HepG2 (cell line): ENCODE results near the gene TYW1. TPM values are rescaled to one million over a fixed set of nuclear protein-coding genes. Genes with fewer than 3 reads are reported as not detected.

Experiments used
- ATAC-seq: fragments of 200-7000 bp; cut with Tn5 transposase; 3 replicates; pipeline ENCODE4 v1.9.1; 2020; ENCODE audit warnings: mild to moderate bottlenecking, moderate library complexity
- BruUV-seq: library from RNA; stranded (reverse); fragments of 400-500 nt; replicated peaks from 2 replicates; lab custom pipeline; 2021; lab: Mats Ljungman, UMichigan
- CTCF ChIA-PET: fragments of 300-600 bp; formaldehyde crosslinking; extraction: SDS; loops from one replicate; lab custom pipeline; 2021; ENCODE audit warnings: low total read pairs, inconsistent platforms, low intra/inter-chr PET ratio; lab: Yijun Ruan, JAX
- POLR2A ChIA-PET: fragments of 350-600 bp; sonication (Branson Sonifier 250); formaldehyde crosslinking; loops from one replicate; lab custom pipeline; 2020; ENCODE audit warnings: antibody characterized with exemption, inconsistent platforms; lab: Yijun Ruan, JAX
- DNase-seq: peaks from one replicate; pipeline ENCODE4 v3.0.0-alpha.2; 2015; ENCODE audit warnings: low spot score
- FAIRE-seq: peaks from 3 replicates; lab custom pipeline; 2011; peaks lifted over from hg19 to GRCh38; lab: Jason Lieb, UNC
- H2AFZ ChIP-seq: one replicate; pipeline ENCODE4 v1.6.1; 2011; ENCODE audit warnings: low read length, inconsistent platforms
- H3K27ac ChIP-seq: fragments of 300-600 bp; 3 replicates; pipeline ENCODE4 v1.8.0; 2011; ENCODE audit warnings: mixed run types, mild to moderate bottlenecking, mixed read lengths, low read length, inconsistent platforms; ENCODE audit not compliant: insufficient read depth; ENCODE audit errors: extremely low read length
- H3K27me3 ChIP-seq, 2 experiments: fragments of 200-600 bp in 1 of 2; 2 replicates in 1 of 2; 3 replicates in 1 of 2; pipeline versions ENCODE4 v1.6.0 to v1.8.0; 2011; ENCODE audit warnings: low read length in 2 of 2, mild to moderate bottlenecking in 2 of 2, moderate library complexity in 2 of 2, inconsistent platforms in 1 of 2; ENCODE audit not compliant: insufficient read depth in 2 of 2, control insufficient read depth in 1 of 2
- H3K36me3 ChIP-seq, 2 experiments: fragments of 200-600 bp in 1 of 2; replicated peaks in 1 of 2; 2 replicates in 1 of 2; 3 replicates in 1 of 2; pipeline versions ENCODE4 v1.5.1 to v1.8.0; 2011; ENCODE audit warnings: low read length in 2 of 2, inconsistent platforms in 1 of 2; ENCODE audit not compliant: insufficient read depth in 2 of 2, control insufficient read depth in 1 of 2
- H3K4me1 ChIP-seq: 2 replicates; pipeline ENCODE4 v1.5.1; 2012; ENCODE audit warnings: low read length, inconsistent platforms; ENCODE audit not compliant: insufficient read depth
- H3K4me2 ChIP-seq: 2 replicates; pipeline ENCODE4 v1.6.0; 2011; ENCODE audit warnings: low read depth, low read length, inconsistent platforms
- H3K4me3 ChIP-seq, 3 experiments: fragments of 200-600 bp in 1 of 3; sonication (generic), shearing (Covaris generic) in 1 of 3; replicated peaks in 1 of 3; 2 replicates each; pipeline ENCODE4 v1.5.1; 2011 to 2016; ENCODE audit warnings: low read length in 3 of 3, inconsistent platforms in 2 of 3, low read depth in 2 of 3, mild to moderate bottlenecking in 2 of 3, control low read depth in 1 of 3, mixed read lengths in 1 of 3; ENCODE audit not compliant: insufficient read depth in 1 of 3
- H3K79me2 ChIP-seq: one replicate; pipeline ENCODE4 v1.6.1; 2011; ENCODE audit warnings: low read length, inconsistent platforms; ENCODE audit not compliant: insufficient read depth
- H3K9ac ChIP-seq: 2 replicates; pipeline ENCODE4 v1.6.0; 2011; ENCODE audit warnings: mild to moderate bottlenecking, low read depth, low read length, inconsistent platforms; ENCODE audit not compliant: insufficient read depth
- H3K9me3 ChIP-seq: 2 replicates; pipeline ENCODE4 v1.5.1; 2012; ENCODE audit warnings: mild to moderate bottlenecking, low read length
- H4K20me1 ChIP-seq: 2 replicates; pipeline ENCODE4 v1.6.0; 2011; ENCODE audit warnings: inconsistent platforms, mild to moderate bottlenecking, low read length, moderate library complexity; ENCODE audit not compliant: insufficient read depth
- GLI4 ChIP-seq: sonication (generic); formaldehyde crosslinking; IDR thresholded peaks from 2 replicates; pipeline ENCODE4 v1.5.1; 2020; ENCODE audit warnings: missing genetic modification reagents, mild to moderate bottlenecking, moderate library complexity, borderline replicate concordance
- HNF4A ChIP-seq: sonication (generic); formaldehyde crosslinking; IDR thresholded peaks from 2 replicates; pipeline ENCODE4 v1.4.0; 2020; ENCODE audit warnings: missing genetic modification reagents
- NR2F1 ChIP-seq, 2 experiments: fragments of 450-650 bp in 1 of 2; formaldehyde crosslinking in 1 of 2; IDR thresholded peaks; 2 replicates each; pipeline versions ENCODE4 v1.5.0 to v1.6.1; 2016 to 2020; ENCODE audit warnings: mild to moderate bottlenecking in 1 of 2, missing compliant biosample characterization in 1 of 2, missing genetic modification reagents in 1 of 2, moderate library complexity in 1 of 2
- NR2F6 ChIP-seq, 2 experiments: IDR thresholded peaks; 2 replicates each; pipeline ENCODE4 v1.6.1; 2016; ENCODE audit warnings: antibody characterized with exemption in 1 of 2, mild to moderate bottlenecking in 1 of 2
- RARA ChIP-seq: IDR thresholded peaks from 2 replicates; pipeline ENCODE4 v1.6.1; 2016; ENCODE audit warnings: missing genetic modification reagents, missing compliant biosample characterization
- RELA ChIP-seq: sonication (generic); formaldehyde crosslinking; IDR thresholded peaks from 2 replicates; pipeline ENCODE4 v1.4.0; 2020; ENCODE audit warnings: missing genetic modification reagents
- SMARCE1 ChIP-seq: fragments of 450-650 bp; IDR thresholded peaks from 2 replicates; pipeline ENCODE4 v1.6.1; 2017; ENCODE audit warnings: borderline replicate concordance
- TEAD3 ChIP-seq: optimal IDR thresholded peaks from 2 replicates; pipeline ENCODE3; 2016; ENCODE audit warnings: borderline replicate concordance
- XRCC5 ChIP-seq: fragments of 200-400 bp; formaldehyde crosslinking; optimal IDR thresholded peaks from 2 replicates; pipeline ENCODE3; 2017; ENCODE audit warnings: mild to moderate bottlenecking, low read length
- ZC3H13 ChIP-seq: sonication (generic); formaldehyde crosslinking; IDR thresholded peaks from 2 replicates; pipeline ENCODE4 v1.8.1; 2023; ENCODE audit warnings: mild to moderate bottlenecking, missing genetic modification reagents, moderate library complexity
- ZIK1 ChIP-seq: sonication (generic); formaldehyde crosslinking; IDR thresholded peaks from 2 replicates; pipeline ENCODE4 v1.5.0; 2020; ENCODE audit warnings: mild to moderate bottlenecking, low read depth, missing genetic modification reagents, borderline replicate concordance
- ZNF460 ChIP-seq: sonication (generic); formaldehyde crosslinking; IDR thresholded peaks from 2 replicates; pipeline ENCODE4 v1.5.1; 2020; ENCODE audit warnings: missing genetic modification reagents, mild to moderate bottlenecking, borderline replicate concordance
- WGBS: methylation state at CpG from one replicate; pipeline ENCODE4 v1.1.6; 2017; ENCODE audit warnings: low lambda C conversion rate; 5-methylcytosine and 5-hydroxymethylcytosine counted together
- in situ Hi-C: cut with HindIII; loops from 2 replicates; pipeline ENCODE4 v1.10.0; 2017; ENCODE audit warnings: low pct_unique_long_range_greater_than_20kb; ENCODE audit not compliant: extremely low pct_ligation_motif_present
- intact Hi-C: fragments of 100-400 bp; cut with micrococcal nuclease; formaldehyde crosslinking; loops from one replicate; pipeline ENCODE4 v1.10.0; 2022; ENCODE audit not compliant: unreplicated experiment
- polyA plus RNA-seq, 8 experiments: library from polyadenylated mRNA; depleted of rRNA in 3 of 8; stranded (reverse) in 7 of 8; unstranded in 1 of 8; fragments of >200 nt; fragmentation: Illumina TruSeq in 4 of 8; extraction: Trizol in 4 of 8; gene quantifications; 2 replicates each; pipeline versions ENCODE4 v1.2.1 to v1.2.3, GENCODE V29; 2011 to 2016; ENCODE audit warnings: low read depth in 4 of 8, missing spikeins in 1 of 8, mixed read lengths in 1 of 8; ENCODE audit not compliant: insufficient read depth in 1 of 8
- total RNA-seq, 5 experiments: library from RNA; depleted of rRNA; stranded (reverse); fragments of >200 nt; fragmentation: Illumina TruSeq; extraction: Trizol; gene quantifications; 2 replicates each; pipeline ENCODE4 v1.2.3, GENCODE V29; 2016; ENCODE audit warnings: low read depth in 1 of 5
- TF ChIP-seq, protein P1 (sequence below): sonication (generic); formaldehyde crosslinking; IDR thresholded peaks from 2 replicates; pipeline ENCODE4 v1.5.1; 2020; ENCODE audit warnings: missing genetic modification reagents, mild to moderate bottlenecking, borderline replicate concordance

TYW1 gene
- total and polyA plus RNA-seq, 2 of the 13 experiments (the other 11 are each of a cell fraction or from before 2014, with no cell fraction given): 8.6 to 17.6 TPM

DNA sequence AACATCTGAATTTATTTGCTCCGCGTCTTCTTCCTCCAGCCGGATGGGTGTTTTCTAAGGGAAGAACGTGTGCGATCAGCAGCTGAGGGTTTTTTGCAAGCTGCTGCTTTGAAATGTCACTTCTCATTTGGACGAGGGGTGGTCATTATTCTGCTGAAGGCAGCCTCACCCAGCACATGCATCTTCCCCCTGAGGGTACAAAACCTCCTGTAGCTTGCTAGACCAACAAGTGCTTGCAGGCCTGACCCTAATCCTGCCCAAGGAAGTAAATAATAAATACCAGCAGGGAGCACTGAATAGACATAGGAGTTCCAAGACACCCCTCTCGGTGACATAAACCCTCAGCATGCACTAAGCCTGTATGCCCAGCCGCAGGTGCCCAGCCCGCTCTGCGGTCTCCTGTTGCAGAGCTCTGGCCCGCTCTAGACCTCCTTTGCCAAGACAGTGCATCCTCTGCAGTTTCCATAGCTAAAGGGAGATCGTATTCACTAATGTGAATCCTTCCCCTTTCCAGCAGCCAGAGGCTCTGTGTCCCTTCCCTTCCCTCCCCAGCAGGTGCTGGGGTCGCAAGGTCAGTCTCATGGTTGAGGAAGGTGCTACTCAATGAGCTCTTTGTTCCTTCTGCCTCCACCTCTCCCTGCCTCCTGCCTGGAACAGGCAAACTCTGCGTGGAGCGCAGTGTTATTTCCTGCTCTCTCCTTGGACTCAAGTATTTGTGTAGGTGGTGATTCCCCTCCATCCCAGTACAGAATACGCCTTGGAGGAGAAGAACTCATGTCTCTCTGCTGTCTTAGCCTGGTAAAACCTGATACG is 37.9 kb upstream of the TYW1 start:
- no peaks in the 10 kb centered on the region for H4K20me1 ChIP-seq
- no peak for TF ChIP-seq RELA
- peak; percentile 41 for TF ChIP-seq XRCC5
- no peak for TF ChIP-seq ZIK1 (CRISPR knock-in tag)
- no peak for TF ChIP-seq ZC3H13 (CRISPR knock-in tag)
- TF ChIP-seq NR2F1 (CRISPR knock-in tag; IDR thresholded peaks at IDR 0.05): peak in 1 of 2 experiments; percentile 65; a peak in 2 of 4 replicates
- peak; percentile 70 for TF ChIP-seq NR2F6 (IDR thresholded peaks at IDR 0.05)
- TF ChIP-seq NR2F6 (CRISPR knock-in tag; IDR thresholded peaks at IDR 0.05): peak; percentile 73
- no peak overlapping the region for H3K4me3 ChIP-seq
- peaks cover 25% of the 10 kb centered on the region for H3K4me1 ChIP-seq
- no peak overlapping the region for H3K4me2 ChIP-seq
- no peak overlapping the region for H2AFZ ChIP-seq
- H3K79me2 ChIP-seq: no peaks in the 10 kb centered on the region
- in situ Hi-C loops (no loop called here), intact Hi-C loops (no loop called here)
- H3K36me3 ChIP-seq: peaks cover 8 to 40% of the 10 kb centered on the region in 2 experiments
- ChIA-PET POLR2A (no interaction called here), CTCF (no interaction called here)
- WGBS: 89% methylated on average over 17 of the region's 17 CpGs
- ATAC-seq: peak; percentile 54
- peak overlapping the region; percentile 13 for H3K27ac ChIP-seq
- H3K27me3 ChIP-seq: no peaks in the 10 kb centered on the region
- no TSS peak for BruUV-seq
- H3K9me3 ChIP-seq: no peaks in the 10 kb centered on the region
- no peak for FAIRE-seq
- no peak overlapping the region for H3K9ac ChIP-seq
- DNase-seq: no peak

DNA sequence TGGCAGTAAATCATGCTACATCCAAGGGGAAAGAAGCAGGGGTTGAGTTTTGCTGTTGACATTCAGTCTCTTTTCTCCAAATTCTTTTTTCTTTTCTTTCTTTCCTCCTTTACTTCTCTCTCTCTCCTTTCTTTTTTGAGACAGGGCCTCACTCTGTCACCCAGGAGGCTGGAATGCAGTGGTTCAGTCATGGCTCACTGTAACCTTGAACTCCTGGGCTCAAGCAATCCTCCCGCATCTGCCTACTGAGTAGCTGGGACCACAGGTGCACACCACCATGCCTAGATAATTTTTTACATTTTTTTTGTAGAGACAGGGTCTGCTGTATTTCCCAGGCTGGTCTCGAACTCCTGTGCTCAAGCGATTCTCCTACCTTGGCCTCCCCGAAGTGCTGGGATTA is 36.4 kb upstream of the TYW1 start:
- BruUV-seq: no TSS peak
- Histone ChIP-seq H4K20me1 (no peaks in the 10 kb centered on the region), H3K79me2 (no peaks in the 10 kb centered on the region), H3K4me1 (peaks cover 25% of the 10 kb centered on the region), H3K36me3 (peaks cover 4 to 31% of the 10 kb centered on the region in 2 experiments), H3K9me3 (no peaks in the 10 kb centered on the region), H2AFZ (no peak overlapping the region), H3K9ac (no peak overlapping the region), H3K27me3 (no peaks in the 10 kb centered on the region), H3K4me3 (no peak overlapping the region), H3K27ac (no peak overlapping the region), H3K4me2 (no peak overlapping the region)
- CTCF ChIA-PET: no interaction called here
- POLR2A ChIA-PET: no interaction called here
- DNase-seq (no peak), ATAC-seq (peak; percentile 75), FAIRE-seq (no peak)
- in situ Hi-C loops (no loop called here), intact Hi-C loops (no loop called here)
- TF ChIP-seq, protein P1, sequence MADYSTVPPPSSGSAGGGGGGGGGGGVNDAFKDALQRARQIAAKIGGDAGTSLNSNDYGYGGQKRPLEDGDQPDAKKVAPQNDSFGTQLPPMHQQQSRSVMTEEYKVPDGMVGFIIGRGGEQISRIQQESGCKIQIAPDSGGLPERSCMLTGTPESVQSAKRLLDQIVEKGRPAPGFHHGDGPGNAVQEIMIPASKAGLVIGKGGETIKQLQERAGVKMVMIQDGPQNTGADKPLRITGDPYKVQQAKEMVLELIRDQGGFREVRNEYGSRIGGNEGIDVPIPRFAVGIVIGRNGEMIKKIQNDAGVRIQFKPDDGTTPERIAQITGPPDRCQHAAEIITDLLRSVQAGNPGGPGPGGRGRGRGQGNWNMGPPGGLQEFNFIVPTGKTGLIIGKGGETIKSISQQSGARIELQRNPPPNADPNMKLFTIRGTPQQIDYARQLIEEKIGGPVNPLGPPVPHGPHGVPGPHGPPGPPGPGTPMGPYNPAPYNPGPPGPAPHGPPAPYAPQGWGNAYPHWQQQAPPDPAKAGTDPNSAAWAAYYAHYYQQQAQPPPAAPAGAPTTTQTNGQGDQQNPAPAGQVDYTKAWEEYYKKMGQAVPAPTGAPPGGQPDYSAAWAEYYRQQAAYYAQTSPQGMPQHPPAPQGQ (CRISPR knock-in tag): no peak
- TF ChIP-seq GLI4 (CRISPR knock-in tag) (no peak), TEAD3 (CRISPR knock-in tag) (peak; percentile 87), ZNF460 (CRISPR knock-in tag) (peak; percentile 13; the same call in 1 of the 2 replicates), RARA (CRISPR knock-in tag) (0 out of 2 replicates have a peak, but pooled peaks have one; percentile 27), SMARCE1 (no peak), HNF4A (CRISPR knock-in tag) (peak; percentile 23; the same call in 1 of the 2 replicates)
- WGBS: 74% methylated on average over 4 of the region's 4 CpGs
